ENCODE measurements around the gene RNF145.

GRCh38 chr5:159210846-159211245 lies 1.5 kb upstream of the RNF145 start:
- TF ChIP-seq CTCF (IDR thresholded peaks at IDR 0.05 in 2 of 3, conservative IDR thresholded peaks at IDR 0.05 in 1 of 3; ENCODE audit: control insufficient read depth in 2 of 3, extremely low read depth in 1 of 3, insufficient read depth in 1 of 3, low read depth in 3 of 3, low read length in 3 of 3) (no peak), REST (IDR thresholded peaks at IDR 0.05; ENCODE audit: low read depth, low read length) (no peak), POLR2A (IDR thresholded peaks at IDR 0.05; ENCODE audit: low read depth, low read length) (no peak)
